T47D (cell line): ENCODE measurements around the gene DNM1.

Experiments
- DNase-seq, 2 experiments: peaks; one replicate each; pipeline versions ENCODE4 v3.0.0 to v3.0.0-alpha.2; 2011 to 2012; ENCODE audit warnings: low read depth in 1 of 2, low spot score in 1 of 2
- JUND ChIP-seq: IDR thresholded peaks from 2 replicates; pipeline ENCODE4 v1.6.1; 2012; ENCODE audit warnings: low read depth
- in situ Hi-C: cut with HindIII; loops from 2 replicates; pipeline ENCODE4 v1.10.0; 2016; ENCODE audit warnings: low sequenced_read_pairs, low pct_unique_long_range_greater_than_20kb

Gene DNM1

DNA sequence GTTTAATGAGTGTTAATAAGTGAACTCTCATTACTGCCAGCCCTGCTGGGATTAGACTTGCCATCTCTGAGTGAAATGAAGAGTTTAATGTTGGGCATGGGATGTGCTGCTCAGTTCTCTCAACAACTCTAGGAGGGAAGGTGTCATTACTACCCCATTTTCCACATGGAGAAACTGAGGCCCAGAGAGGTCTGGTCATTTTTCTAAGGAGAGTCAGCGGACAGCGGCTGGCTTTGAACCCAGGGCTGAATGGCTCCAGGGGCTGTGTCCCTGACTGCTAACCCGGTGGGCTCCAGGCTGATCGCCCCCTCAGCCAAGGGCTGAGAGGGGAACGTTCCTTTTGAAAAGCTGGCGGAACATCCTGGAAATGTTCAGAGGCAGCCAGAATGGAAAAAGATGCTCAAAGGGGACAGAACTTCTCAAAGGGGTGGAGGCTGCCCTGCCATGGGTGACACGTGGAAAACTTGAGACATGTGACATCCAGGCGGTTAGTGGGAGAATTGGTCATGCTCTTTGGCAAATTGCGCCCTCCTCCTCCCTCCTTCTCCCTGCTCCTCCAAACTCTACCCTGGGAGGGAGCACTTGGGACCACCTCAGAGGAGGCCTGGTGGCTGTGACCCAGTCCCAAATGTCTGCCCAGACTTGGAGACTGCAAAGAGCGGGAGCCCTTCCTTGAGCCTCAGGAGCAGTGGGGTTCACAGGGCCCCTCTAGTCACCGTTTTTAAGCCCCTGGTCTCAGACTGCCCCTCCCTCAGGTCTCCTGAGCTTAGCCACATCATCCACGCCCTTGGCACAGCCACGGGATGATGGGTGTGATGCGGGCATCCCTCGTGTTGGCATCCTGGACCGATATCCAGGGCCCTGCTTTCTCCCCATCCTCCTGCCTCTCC, 28.7 kb downstream of the DNM1 start:
- in situ Hi-C loops: no loop called here
- no peak for DNase-seq
- TF ChIP-seq JUND: no peak

DNA sequence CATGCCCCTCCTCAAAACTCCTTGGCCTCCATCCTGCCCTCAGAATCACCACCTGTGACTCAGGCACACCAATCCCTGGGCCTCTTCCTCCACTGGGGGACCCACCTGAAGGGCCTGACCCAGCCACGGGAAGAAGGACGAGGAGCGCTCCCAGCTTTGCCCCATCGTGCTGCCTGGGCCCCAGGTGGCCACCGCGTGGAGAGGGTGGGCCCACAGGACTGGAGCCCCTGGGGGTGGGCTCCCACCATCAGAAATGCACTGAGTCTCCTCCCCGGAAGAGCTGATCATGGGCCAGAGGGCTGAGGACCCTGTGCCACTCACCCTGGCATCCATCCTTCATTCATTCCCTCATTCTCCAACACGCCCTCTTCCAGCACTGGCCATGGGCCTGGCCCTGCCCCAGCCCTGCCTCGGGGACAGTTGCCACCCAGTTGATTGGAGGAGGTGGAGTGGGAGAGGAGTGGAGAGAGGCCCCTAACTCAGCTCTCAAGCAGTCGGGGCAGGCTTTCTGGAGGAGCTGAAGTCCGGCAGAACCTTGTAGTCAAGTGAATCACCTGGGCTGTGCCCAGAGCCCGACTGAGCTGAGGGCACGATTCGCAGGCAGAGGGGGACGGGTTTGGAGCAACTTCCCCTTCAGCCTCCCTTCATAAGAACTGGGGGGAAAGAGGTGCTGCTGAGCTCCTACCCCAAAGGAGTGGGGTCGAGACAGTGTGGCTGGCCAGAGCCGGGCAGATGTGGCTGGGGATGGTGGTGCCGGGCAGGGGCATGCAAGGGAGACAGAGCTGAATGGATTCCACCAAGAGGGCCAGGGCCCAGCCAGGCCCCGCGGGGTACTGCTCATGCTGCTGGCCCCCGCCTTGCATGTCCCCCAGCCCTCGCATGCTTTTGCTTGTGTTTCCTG, 29.6 kb downstream of the DNM1 start:
- DNase-seq: no peak
- in situ Hi-C loops: no loop called here
- TF ChIP-seq JUND: no peak

DNA sequence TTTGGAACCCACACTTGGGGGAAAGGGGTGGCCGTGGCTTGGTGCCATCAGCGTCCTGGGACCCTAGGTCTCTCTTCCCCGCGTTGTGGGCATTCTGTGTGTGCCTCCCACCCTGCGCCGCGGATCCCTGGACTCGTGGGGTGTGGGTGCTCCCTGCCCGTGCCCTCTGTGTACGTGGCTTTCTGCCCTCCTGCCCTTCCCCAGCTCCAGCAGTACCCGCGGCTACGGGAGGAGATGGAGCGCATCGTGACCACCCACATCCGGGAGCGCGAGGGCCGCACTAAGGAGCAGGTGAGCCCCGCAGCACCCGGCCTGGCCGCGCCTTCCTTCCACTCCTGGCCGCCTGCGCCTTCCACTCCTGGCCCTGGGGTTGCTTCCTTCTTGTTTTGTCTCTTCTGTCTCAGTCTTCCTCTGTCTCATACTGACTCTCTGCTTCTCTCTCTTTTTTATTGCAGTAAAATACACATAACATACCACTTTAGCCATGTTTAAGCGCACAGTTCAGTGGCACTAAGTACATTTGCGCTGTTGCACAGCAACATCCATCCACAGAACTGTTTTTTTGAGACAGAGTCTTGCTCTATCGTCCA, 30.7 kb downstream of the DNM1 start:
- TF ChIP-seq JUND: no peak
- in situ Hi-C loops: no loop called here
- DNase-seq: no peak

DNA sequence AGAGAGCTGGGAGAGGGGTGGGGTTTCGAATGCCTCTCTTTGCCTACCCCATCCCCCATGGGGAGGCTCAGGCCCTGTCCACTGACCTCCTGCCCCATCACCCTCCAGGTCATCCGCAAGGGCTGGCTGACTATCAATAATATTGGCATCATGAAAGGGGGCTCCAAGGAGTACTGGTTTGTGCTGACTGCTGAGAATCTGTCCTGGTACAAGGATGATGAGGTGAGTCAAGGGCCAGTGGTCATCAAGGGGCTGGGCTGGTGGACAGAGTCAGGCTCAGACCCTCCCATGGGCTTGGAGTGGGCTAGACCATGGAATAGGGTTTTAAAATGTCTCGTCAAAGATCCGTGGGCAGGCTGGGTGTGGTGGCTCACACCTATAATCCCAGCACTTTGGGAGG, 38.9 kb downstream of the DNM1 start:
- in situ Hi-C loops: no loop called here
- DNase-seq: no peak
- no peak for TF ChIP-seq JUND

DNA sequence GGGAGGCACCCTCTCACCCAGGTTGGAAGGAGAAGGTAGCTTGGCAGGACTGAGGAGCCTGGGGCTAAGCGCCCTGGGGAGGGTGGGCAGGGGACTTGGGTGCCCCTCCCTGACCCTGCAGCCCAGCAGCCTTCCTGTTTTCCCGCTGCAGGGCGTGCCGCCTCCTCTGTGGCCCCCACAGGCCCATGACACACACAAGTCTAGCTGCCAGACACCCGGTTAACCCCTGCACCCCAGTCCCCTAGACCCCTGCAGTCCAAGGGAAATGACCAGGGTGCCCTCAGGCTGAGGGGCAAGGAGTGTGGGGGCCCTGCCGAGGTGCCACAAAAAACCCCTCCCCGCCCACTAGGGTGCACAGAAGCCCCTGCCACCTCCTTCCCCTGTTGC, 39.6 kb downstream of the DNM1 start:
- no peak for DNase-seq
- no peak for TF ChIP-seq JUND
- in situ Hi-C loops: no loop called here

DNA sequence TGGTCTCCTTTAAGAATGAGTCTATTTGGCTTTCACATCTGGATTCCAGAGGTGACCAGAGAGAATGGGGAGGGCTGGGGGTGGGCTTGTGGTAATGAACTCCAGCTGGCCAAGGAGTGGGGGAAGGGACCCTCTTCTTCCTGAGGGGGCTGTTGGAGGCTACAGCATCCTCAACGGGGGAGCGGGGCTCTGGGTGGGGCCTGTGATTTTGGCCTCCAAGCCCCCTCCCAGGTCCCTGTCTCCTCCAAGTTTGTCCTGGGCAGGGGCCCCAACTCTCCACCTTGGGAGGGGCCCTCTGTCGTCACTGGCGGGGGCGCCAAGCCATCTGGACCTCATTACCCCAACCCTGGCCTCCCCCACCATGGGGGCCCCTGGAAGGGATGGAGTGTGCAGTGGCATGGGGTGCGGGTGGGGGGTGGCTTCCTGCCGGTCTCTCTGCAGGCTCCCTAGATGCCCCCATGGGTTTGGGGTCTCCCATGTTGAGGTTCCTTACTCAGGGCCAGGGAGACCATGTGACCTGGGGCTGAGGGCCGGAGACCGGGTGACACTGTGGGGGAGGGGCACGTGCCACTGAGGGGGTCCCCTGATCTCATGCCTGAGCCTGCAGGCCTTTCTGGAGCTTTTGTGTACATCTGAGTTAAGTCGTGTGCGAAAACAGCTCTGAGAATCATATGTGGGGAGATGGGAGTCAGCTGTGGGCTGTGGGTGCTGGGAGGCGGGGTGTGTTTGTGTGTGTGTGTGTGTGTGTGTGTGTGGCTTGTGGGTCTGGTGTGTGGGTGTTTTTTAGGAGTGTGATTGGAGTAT, 40.2 kb downstream of the DNM1 start:
- TF ChIP-seq JUND: no peak
- in situ Hi-C loops: no loop called here
- DNase-seq: no peak

DNA sequence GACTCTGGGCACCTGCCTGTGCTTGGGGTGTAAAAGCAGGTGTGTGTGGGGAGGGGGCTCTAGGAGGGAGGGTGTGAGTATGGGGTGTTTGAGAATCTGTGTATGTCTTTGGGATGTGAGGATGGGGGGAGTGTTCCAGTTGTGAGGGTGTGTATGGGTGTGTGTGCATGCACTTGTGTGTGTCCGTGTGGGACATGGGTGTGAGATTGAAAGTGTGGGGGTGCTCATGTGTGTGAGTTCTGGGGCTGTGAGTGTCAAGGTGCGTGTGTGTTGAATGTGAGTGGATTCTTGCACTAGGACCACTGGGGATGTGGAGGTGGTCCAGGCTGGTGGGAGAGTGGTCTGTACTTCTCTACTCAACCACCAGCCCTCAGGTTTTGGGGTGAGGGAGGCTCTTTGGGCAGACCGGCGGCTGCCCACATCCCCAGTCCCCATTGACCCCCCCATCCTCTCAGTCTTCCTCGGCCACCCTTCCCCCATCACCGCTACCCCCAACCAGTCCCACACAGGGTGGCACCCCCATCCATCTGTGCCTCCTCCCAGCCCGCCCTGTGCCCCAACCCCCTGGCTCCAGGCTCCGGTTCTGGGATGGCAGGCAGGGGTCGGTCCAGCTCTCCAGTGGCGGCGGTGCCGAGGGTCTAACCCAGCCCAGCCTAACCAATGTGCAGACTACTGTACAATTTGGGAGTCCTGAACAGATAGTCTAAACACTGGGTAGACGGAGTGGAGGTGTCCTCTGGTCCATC, 41.1 kb downstream of the DNM1 start:
- in situ Hi-C loops: no loop called here
- no peak for TF ChIP-seq JUND
- no peak for DNase-seq

DNA sequence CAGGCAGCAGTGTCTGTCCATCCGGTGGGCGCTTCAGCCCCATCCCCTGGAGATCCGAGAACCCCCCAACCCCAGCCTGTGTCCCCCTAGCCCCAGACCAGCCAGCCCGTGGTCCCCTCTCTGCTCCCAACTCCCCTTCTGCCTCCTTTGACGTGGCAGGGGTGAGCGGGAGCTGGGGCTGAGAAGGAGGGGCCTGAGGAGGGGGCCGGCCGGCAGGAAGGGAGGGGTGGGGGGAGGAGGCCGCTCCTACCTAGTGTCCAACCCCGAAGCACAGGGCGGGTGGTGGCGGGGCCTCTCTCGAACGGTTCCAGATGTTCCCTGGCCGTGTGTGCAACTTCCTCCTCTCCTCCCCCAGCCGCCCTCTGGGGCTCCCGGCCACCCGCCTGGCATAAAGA, 41.7 kb downstream of the DNM1 start:
- in situ Hi-C loops: no loop called here
- no peak for DNase-seq
- no peak for TF ChIP-seq JUND

DNA sequence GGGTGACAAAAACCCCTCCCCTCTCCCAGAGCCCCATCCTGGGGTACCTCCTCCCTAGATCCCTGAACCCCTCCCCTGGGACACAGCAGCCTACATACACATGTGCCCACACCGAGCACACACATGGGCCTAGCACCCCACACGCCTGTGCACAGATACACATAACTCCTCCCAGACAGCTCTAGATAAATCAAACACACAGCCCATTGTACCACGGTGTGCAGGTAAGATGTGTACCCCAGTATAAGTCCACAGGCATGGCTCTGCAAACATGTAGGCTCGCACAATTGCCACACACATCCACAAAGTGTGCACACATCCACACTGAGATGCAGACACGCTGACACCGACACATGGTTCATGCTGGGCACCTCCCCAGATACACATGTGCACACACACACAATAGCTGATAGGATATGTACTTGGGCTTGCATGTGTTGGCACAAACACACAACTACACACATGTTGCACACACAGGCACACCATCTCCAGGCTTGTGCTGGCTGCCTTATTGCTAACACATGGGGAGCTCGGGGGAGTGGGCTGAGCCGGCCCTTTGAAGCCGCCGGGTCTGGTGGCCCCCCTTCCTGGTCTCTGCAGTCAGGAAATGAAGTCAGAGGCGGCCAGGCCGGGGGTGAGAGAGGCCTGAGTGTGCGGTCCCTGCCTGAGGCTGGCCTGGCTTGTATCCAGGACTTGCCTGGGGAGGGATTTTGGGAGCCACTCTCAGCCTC, 42.4 kb downstream of the DNM1 start:
- TF ChIP-seq JUND: no peak
- in situ Hi-C loops: no loop called here
- no peak for DNase-seq

DNA sequence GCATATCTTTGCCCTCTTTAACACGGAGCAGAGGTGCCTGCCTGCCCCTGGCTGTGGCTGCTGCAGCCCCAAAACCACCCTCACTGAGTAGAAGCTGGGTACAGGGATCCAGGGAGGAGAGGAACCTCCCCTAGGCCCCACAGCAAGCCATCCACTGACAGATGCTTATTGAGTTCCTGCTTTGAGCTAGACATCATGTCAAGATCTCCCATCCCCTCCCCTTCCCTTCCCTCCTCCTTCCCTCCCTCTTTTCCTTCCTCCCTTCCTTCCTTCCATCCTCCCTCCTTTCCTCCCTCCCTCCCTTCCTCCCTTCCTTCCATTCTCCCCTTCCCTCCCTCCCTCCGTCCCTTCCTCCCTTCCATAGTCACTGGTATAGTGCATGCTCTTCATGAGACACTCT, 43.3 kb downstream of the DNM1 start:
- DNase-seq: no peak
- in situ Hi-C loops: no loop called here
- no peak for TF ChIP-seq JUND

DNA sequence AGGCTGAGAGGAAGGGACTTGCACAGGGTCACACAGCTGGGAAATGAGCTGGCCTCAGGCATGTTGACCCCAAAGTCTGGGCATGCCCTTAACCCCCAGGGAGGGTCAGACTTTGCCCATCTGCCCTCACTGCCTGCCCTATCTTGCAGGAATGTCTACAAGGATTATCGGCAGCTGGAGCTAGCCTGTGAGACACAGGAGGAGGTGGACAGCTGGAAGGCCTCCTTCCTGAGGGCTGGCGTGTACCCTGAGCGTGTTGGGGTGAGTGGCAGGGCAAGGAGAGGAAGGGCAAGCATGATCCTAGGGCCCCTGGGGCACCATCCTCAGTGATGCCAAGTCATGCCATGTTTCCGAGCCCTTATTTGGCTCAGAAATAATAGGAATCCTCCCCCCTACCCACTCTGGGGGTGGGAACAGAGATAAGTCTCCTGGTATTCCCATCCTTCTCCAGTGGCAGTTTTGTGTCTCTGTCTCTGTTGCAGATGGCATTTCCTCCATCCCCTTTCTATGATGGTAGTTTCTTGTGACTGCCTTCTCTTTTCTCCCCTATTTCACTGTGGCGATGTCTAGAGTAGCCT, 44.1 kb downstream of the DNM1 start:
- in situ Hi-C loops: no loop called here
- no peak for DNase-seq
- TF ChIP-seq JUND: no peak
